Suppressor macrophage treated with lipopolysaccharide for 1 hour (primary cell): ENCODE results near the gene GNG12.
A peak's percentile ranks its signal among the peaks of the same experiment; 100 is the strongest.

ENCODE experiments used
- DNase-seq, 3 donors: peaks; one replicate each; pipeline ENCODE4 v3.0.0-alpha.2; 2020 to 2022

GNG12 gene

DNA sequence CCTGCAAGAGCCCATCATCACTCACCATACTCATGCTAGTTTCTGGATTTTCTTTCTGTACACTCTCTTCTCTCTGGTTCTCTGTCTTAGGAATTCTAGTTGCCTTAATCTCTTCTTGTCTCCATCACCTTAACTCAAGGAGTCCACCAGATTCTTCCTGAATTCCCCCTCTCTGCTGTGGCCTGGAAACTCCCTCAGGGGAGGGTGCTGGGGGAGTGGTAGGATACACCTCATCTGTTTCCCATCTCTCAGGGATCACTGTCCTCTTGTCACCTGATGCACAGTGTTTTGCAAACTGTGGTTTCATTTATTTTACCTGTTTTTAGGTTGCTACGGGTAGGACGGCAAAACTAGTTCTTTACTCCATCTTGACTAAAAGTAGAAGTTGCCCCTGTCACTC is 6.6 kb upstream of the GNG12 start:
- no peak for DNase-seq

- DNase-seq: peak in 1 of 3 donors; percentile 7
Measured at GRCh38 chr1:67838180-67838910, 5.1 kb upstream of the GNG12 start.

DNA sequence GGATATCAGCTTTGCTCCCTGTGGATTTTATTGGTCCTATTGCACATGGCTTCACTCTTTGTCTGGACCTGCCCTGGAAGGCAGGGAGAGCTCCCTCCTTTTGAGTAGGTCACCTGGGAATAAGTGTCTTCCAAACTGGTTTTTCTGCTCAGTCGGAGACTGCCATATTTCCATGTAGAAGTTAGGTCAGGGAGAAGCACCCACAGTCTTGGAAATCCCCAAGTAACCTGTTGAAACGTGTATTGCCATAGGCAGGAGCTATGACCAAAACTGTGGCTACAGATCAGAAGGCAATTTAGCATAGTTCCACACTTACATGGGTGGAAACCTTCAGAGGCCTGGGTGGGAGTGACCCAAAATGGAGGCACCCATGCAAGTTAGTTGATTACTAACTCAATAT is 3.5 kb upstream of the GNG12 start:
- no peak for DNase-seq

DNA sequence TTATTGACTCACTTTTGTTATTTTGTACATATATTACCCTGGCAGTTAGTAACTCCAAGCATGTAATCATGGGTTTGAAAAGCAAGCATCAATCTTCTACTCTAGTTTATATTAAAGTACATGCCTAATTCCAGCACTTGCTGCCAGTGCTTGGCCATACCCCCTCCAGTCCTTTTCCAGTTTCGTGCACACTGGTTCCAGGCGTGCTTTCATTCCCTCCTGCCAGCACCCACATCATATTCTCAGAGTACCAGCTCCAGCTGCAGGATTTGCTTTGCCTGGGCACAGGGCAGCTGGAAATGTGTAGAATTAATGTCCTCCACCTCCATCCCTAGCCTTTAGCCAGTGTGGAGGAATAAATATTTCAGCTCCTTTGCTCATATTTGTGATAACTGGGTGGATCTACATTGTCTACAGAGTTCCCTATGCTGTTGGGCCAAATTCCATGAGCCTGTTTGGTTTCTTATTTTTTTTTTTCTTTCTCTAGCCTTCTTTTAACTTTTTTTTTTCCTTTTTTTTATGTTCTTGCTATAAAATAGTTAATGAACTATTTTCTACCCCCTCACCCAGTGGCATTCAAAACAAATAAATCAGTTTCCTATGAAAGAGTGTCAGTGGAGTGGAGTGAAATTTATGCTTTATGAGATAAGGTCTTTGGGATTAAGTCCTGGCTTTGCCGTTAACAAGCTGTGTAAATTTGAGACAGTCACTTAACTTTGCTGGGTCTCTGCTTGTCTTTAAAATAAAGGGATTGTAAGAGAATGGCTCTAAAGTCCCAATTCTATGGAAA is 2.6 kb upstream of the GNG12 start:
- no peak for DNase-seq

DNA sequence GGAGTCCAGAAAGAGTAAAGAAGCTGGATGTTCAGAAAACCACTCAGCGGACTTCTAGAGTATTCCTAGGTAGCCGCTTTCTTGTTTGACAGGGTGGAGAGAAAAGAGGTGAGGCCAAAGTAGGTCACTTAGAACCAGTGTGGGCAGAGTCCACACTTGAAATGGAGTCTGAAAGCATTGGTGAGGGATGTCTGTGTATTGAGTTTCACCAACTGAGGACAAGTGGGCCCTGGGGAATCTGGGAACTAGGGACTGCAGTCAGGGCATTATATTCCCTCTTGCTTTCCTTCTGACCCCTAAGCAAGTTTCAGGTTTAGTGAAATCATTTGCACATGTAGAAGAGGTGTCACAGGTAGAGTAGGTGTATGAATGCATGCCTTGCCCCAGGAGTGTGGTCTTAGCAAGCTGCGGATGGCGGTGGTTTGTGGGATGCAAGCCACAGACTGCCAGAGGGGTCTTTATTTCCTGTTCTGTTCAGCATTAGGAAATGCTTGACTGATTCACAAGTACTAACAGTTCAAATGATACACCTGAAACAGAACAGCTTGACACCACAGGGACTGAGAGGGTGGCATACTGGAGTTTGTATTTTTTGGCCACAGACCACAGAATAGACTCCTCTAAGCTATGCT is 1.1 kb upstream of the GNG12 start:
- no peak for DNase-seq

GRCh38 chr1:67833602-67833940 is 304 bp upstream of the GNG12 start:
- DNase-seq: no peak

GRCh38 chr1:67831850-67832513 is 1.3 kb downstream of the GNG12 start:
- DNase-seq: peak; percentile 52 to 59 (median 53)

DNA sequence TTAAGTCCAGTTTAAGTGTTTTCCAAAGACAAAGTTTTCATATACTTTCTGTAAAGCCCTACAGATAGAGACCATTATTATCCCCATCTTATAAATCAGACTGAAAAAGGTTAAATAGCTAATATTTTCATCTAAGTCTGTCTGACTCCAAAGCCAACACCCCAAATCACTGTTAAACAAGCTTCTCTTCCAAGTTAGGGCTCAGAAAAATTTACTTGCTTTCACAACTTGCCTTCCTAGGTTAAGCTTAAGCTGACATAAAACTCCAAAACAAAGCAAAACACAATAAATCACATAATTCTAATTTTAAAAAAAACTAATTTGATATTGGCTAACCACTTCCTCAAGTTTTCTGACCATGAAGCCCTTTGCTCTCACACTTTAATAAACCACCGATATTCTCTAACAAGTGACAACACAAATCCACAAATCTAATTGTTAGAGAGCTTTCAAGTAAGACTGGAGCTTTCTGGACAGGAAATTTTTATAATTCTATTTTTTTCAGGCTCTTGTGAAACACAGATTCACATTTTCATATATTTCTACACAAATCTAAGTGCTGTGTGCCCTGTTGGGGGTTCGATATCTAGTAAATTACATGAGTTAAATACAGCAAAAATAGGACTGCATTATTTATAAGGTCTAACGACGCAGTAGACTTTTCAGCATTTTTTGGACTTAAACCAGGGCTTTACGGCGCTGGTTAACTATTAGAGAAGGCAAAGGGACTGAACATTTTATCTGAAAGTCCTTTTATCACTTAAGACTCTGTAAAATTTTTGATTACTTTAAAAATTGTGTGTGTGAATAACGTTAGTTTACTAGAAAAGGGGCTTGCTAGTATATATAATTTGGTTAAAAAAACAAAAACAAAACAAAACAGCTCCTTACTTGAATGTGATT is 2.1 kb downstream of the GNG12 start:
- no peak for DNase-seq

DNA sequence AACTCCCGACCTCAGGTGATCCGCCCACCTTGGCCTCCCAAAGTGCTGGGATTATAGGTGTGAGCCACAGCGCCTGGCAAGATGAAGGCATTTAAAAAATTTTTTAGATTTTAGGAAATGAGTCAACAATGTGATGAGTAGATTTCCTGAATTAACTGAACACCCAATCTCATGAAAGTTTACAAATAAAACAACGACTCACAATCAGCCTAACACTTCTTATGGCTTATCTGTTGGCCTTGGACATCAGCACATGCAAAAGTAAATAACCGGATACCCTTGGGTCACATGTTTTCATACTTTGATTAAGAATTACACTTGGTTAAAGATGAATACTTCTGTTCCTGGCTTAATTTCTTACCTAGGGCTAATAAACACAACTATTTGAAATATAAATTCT is 3.0 kb downstream of the GNG12 start:
- DNase-seq: peak in 2 of 3 donors; percentile 5 to 22

- no peak for DNase-seq
Measured at GRCh38 chr1:67827688-67828087, 5.6 kb downstream of the GNG12 start.

- DNase-seq: no peak
Measured at GRCh38 chr1:67825591-67825990, 7.7 kb downstream of the GNG12 start.

DNA sequence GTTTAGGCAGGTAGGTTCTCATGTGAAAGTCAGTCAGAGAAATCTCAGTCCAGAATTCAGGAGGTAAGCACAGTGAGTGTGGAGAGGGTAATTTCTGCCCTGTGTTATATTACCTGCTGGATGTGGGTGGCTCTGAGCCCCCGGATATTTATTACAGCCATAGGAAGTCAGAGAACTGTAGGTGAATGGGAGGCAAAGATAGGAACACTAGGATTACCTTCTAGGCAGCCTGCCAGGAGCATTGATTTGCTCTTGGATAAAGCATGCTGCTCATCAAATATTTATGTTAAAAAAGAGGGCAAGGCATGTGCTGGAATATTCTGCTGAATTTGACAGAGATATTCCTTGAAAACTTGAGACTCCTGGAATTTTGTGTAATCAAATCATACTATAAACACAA is 8.5 kb downstream of the GNG12 start:
- no peak for DNase-seq

DNA sequence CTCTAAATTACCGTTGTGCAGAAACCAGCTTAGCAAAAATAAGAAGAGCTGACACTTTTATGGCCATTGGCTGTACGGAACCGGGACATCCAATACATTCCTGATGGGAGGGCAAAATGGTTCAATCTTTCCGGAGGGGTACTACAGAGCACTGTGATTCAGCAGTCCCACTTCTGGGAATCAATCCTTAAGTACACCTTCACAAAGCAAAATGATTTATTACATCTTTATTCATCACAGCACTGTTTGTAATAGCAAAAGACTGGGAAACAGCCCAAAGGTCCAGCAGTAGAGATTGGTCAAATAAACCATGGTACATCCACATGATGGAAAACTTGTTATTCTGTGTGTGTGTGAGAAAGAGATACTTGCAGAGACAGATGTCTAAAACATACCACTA is 9.7 kb downstream of the GNG12 start:
- DNase-seq: no peak

- DNase-seq: no peak
Measured at GRCh38 chr1:67821263-67821662, 12.0 kb downstream of the GNG12 start.

DNA sequence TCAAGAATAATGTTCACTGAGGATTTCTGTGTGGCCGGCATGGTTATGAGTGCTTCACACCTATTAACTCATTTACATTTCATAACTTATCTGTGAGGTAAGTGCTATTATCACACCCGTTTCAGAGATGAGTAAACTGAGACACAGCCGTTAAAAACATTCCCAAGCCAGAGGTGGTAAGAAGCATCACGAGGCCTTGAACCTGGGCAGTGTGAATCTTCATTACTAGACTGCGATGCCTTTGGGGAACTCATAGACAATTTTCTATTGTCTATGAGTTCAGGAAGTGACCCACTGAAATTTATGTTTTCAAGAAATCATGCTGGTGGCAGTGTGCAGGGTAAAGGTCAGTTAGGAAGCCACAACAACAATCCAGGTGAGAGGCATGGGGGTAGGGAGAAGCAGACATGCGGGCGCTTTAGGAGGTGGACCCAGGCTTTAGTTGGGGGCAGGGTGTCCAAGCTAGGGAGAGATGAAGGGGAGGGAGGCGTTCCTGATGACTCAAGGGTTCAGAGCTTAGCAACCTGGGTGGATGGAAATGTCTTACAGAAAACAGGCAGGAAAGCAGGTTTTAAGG is 14.5 kb downstream of the GNG12 start:
- no peak for DNase-seq

GRCh38 chr1:67818162-67818561 is 15.1 kb downstream of the GNG12 start:
- peak; percentile 30 to 58 (median 43) for DNase-seq

DNA sequence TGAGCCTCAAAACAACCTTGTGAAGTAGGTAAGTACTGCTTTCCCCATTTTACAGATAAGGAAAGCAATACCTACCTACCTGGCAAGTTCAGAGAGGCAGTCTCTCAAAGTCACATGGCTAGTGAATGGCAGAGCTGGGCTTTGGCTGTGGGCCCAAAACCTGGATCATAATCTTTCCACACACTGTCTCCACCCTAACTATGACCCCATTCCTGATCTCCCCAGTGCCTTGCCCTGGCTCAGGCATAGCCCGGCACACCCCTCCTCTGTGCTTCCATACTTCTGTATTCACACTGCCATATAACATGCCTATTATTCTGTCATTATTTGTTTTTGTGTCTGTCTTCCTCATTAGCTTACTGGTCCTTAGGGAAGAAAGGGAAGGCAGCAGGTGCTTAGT is 15.9 kb downstream of the GNG12 start:
- no peak for DNase-seq

DNA sequence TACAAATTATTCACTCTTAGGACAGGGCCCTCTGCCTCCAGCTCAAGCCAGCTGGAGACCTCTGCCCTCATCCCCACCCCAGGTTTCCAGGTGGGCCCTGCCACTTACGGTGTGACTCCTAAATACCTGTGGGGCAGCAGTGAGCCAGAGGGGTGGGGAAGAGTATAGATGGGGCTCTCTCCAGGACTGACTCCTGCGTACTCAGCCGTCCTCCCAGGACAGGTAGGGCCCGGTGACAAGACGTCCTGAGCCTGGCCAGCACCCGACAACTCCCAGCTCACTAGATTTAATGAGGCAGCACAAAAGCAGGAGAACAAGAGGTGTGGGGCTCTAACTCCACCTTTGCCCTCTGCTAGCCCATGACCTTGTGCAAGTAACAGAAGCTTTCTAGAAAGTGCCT is 16.8 kb downstream of the GNG12 start:
- DNase-seq: no peak

GRCh38 chr1:67816095-67816475 is 17.2 kb downstream of the GNG12 start:
- no peak for DNase-seq

- no peak for DNase-seq
Measured at GRCh38 chr1:67815303-67816094, 17.8 kb downstream of the GNG12 start.

- DNase-seq: no peak
Measured at GRCh38 chr1:67814121-67814772, 19.0 kb downstream of the GNG12 start.
